Measurements from ENCODE around the gene OLIG2.
A peak's percentile ranks its signal among the peaks of the same experiment; 100 is the strongest.

OLIG2 gene

DNA sequence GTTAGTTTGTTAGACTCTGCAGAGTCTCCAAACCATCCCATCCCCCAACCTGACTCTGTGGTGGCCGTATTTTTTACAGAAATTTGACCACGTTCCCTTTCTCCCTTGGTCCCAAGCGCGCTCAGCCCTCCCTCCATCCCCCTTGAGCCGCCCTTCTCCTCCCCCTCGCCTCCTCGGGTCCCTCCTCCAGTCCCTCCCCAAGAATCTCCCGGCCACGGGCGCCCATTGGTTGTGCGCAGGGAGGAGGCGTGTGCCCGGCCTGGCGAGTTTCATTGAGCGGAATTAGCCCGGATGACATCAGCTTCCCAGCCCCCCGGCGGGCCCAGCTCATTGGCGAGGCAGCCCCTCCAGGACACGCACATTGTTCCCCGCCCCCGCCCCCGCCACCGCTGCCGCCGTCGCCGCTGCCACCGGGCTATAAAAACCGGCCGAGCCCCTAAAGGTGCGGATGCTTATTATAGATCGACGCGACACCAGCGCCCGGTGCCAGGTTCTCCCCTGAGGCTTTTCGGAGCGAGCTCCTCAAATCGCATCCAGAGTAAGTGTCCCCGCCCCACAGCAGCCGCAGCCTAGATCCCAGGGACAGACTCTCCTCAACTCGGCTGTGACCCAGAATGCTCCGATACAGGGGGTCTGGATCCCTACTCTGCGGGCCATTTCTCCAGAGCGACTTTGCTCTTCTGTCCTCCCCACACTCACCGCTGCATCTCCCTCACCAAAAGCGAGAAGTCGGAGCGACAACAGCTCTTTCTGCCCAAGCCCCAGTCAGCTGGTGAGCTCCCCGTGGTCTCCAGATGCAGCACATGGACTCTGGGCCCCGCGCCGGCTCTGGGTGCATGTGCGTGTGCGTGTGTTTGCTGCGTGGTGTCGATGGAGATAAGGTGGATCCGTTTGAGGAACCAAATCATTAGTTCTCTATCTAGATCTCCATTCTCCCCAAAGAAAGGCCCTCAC, at the start of gene OLIG2:
Gene OLIG2 (plus strand): TSS at position 447 of the 954 bp plus-strand sequence. CDS start 928 bp downstream, outside the sequence.
- DNase-seq, result no peak

DNA sequence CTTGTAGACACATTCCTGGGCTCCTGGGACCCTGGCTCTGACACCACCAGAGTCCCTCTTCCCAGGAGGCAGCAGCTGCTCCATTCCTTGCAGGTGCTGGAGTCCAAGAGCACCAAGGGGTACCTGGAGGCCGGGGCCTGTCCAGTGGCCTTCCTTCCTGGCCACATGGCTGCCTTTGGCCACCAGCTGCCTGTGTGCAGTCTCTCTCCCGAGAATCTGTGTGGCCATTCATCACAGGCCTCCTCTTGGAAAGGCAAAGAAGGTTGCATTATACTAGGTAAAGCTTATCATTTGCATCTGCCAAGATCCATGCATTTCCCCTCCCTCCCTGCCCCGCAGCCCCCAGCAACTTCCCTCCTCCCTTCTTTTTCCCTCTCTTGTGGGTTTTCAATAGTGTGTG, 48.9 kb upstream of the OLIG2 start:
- no peak for DNase-seq

DNA sequence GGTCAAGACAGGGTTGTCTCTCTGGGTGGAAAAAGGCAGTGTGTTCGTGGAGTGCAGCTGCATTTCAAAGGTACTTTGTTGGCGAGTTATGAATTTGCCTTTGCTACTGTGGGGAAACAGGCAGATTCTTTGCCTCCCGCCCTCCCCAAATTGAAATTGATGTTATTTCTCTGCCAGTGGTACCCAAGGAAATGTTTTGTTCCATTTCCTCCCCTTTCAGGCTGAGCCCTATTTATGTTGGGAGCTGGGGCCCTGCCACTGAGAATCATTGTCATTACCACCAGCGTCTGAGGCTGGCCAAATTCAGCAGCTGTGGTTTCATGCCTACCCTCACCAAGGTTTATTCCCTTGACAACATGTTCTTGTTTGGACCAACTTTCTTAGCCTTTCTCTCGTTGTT, 48.5 kb upstream of the OLIG2 start:
- DNase-seq, result no peak

DNA sequence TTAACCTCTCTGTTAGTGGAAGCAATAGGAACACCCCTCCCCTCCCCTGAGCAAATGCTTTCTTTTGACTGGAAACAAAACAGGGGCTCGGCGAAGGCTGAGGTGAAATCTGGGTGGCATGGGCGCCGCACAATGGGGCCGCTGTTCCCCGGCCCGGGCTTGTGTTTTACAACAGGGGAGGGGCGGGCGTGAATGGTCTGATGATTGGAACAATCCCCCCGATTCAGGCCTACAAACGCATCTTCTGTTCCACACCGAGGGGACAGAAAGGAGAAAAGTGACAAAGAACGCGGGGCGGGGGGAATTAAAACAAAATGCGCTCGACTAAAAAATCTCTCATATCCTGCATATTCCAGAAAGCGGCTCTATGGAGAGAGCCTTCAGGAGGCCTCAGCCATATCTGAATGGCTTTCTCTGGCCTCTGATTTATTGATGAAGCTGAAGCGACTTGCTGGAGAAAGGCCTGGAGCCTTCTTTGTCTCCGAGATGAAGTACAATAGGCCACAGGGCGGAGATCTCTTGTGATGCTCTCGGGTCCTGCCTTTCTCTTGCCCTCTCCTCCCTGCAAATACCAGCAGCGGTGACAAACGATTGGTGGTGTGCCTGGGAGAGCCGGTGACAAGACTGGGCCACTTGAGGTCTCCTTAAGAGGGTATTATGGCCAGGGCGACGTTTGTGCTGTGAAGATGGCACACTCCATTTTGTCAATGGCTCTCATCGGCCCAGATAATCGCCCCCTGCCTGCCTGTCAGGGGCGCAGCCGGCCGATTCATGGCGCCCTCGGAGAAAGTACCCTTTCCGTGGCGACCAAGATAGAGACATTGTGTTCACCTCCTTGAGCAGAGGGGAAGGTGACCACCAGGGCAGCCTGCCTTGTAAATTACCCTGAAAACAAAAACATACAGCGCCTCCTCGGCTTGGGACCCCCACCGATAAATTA, 47.1 kb upstream of the OLIG2 start:
- DNase-seq, result no peak

DNA sequence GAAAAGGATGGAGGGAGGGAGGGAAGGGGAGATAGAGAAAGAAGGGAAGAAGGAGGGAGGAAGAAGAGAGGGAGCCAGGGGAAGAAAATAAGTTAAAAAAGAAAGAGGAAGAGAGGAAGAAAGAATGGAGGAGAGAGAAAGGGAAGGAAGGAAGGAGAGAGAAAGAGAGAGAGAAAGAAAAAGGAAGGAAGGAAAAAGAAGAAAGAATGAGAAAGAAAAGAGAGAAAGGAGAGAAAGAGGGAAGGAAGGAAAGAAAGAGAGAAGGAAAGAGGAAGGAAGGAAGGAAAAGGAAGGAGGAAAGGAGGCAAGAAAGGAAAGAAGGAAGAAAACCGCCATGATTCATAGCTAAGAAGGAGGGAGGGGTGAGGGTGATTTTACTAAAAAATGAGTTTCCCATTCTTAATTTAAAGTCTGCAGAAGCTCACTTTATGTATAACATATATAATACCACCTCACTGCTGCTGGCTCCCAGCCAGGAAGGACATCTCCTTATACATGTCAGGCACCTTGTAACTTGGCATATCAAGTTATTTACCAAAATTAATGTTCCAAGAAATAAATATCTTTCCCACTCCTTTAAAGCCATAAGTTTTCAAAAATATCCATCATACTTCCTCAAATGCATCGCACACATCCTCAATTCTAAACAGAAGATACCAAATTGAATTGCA, 46.0 kb upstream of the OLIG2 start:
- DNase-seq, result no peak

DNA sequence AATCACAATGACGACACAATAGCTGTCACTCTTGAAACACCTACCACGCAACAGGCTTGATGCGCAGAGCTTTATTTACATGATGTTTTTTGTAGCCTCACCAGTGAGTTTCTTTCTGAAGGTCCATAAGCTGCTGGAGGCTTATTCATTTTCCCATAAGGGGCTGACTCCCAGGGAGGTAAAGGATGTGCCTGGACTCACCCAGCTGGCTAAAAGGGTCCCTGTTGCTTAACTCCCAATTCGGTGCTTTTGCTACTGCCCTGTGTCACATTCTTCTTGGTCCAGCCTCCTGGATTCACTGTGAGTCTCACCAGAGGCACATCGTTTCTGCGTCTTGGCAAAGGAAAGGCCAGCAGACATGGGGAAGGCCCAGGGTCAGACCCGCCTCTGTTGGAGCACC, 44.6 kb upstream of the OLIG2 start:
- DNase-seq, result no peak

DNA sequence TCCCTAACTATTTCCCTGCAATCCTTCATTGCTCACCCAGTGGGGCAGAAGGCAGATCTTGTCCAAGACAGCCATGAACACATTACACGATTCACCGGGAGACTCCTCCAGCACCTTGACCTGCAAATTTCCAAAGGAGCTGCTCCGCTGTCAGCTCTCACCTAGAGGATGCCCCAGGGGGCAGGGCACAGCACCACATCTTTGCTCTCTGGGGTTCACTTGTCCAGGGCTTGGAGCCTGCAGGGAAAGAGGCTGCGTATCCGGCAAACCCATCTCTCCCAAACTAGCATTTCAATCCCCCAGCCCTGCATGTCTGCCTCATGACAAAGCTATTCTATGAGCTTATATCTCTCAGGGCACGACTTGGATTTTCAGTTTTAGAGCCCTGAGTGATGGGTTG, 35.1 kb upstream of the OLIG2 start:
- no peak for DNase-seq

DNA sequence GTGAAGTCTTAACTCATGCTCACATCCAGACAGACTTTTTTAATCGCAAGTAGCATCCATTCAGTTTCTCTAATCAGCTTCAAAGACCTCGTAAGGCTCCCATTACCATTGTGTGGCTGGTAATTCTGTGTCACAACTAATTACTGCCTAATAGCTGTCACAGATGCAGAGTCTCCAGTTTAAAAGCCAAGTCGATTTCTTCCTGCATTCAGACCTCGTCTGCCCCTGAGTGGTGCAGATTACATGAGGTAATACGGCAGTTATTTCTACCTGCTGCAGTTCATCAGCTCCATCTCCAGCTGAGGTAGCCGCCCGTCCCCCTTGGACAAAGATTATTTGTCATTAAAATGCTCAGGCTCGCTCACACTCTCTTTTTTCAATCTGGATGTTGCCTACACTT, 34.4 kb upstream of the OLIG2 start:
- DNase-seq, result no peak

DNA sequence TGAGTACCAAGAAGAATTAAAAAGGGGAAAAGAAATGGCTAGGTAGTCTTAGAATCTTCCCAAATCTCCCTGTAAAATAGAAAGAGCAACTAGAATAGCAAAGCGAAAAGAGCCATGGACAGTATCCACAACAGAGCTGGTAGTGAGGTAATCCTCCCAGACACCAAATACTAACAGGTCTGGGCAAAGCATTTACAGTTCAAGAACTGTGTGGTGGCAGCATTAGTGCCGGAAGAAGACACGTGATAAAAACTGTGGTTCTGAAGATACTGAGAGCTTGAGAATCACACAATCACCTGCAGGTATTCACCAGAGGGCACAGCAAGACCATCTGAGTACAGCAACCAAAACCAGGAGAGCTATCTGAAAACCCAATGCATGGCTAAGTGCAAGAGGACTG, 31.8 kb upstream of the OLIG2 start:
- no peak for DNase-seq

DNA sequence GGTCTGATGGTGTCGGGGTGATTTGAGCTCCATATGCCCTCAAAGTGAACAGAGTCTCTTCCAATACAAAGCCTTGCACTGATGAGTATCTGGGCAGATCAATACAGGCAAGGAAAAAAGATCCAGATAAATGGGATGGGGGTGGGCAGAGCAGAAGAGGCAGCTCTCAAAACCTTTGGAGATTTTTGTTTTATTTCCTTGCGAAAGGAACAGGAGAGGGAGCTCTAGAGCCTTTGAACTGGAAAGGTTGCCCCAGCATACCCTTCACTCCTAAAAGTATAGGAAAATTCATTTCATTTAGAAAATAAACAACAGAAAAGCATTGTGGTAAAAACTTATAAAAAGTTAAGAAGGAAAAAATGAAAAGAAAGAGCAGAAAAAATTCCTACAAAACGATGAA, 31.4 kb upstream of the OLIG2 start:
- DNase-seq, result no peak

DNA sequence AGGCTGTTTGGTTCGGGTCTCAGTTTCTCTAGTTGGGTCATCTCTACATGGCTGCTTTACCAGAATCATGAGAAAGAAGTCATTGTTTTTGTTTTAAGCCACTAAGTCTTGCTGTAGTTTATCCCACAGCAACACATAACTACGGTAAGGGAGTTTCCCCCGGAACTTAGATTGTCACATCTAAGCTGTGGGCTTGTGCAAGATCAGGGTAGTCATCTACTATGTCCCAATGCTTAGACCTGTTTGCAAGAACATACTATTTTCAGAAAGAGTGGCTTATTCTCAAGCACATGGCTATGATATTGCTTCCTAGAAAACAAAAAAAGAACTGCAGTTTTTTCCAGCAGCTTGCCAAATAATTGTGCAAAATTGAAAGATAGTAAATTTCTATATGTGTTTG, 18.0 kb upstream of the OLIG2 start:
- DNase-seq, result no peak

DNA sequence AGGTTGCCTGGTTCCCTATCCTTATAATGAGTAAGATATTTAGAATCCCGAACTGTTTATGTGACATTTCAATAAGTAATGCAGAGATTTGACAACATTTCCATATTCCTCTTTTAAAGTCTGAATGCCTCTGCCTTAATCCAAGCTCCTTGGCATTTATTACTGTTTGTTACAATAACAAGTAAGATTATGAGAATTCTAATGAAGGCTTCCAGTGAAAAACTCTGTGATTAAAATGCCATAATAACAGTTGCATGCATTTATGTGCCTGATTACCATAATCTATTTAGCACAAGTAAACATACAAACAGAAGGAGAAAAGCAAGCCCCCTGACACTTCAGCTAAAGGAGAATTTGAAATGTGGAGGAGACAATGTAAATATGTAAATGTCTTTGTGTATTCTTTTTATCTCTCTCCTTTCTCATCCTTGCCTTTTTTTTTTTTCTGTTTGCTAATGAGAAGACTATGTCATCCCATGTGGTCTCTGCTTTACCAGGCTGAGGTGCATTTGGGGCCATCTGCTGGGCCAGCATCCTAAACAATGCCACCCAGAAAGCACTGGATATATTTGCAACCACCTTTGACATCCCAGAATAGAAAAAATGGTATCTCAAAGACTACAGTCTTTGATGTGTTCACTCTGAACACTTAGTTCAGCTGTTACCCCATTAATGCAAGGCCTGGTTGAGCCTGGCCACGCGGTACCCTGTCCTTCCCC, 17.2 kb upstream of the OLIG2 start:
- DNase-seq, result no peak

DNA sequence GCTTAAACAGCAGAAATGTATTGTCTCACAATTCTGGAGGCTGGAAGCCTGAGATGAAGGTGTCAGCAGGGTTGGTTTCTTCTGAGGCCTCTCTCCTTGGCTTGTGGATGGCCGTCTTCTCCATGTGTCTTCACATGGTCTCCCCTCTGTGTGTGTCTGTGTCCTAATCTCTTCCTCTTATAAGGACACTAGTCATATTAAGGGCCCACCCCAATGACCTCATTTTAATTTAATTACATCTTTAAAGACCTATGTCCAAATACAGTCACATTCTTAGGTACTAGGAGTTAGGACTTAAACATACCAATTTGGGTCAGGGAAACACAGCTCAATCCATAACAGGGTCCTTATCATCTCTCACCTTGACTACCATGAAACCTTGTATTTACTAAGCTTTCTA, 14.8 kb upstream of the OLIG2 start:
- no peak for DNase-seq

DNA sequence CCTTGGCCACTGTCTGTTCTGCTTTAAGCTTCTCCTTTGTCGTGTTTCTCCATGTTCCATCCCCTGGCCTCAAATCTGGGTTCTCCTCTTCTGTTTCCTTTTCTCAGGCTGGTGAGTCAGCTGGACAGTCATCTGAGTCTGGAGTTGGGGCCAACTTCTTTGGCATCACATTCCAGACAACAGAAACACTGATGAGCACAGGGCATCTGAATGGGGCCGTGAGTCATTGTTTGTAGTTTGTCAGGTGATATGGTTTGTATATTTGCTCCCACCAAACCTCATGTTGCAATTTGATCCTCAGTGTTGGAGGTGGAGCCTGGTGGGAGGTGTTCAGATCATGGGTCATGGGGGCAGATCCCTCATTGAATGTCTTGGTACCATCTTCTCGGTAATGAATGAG, 14.3 kb upstream of the OLIG2 start:
- peak; percentile 30 for DNase-seq

DNA sequence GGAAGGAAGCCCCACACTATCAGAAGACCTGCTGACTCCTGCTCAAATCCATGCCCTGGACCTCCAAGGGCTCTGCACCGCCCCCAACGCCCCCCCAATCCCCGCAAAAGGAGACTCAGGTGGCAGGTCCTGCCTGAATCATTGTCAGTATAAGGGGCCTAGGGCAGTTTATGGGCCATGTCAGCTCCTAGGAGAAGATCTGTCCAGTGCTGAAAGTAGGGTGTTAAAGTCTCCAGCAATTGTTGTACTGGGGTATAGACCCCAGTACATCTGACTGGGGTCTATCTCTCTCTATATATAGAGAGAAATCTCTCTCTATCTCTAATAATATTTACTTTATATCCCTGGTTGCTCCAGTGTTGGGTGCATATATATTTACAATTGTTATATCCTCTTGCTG, 12.1 kb upstream of the OLIG2 start:
- no peak for DNase-seq

DNA sequence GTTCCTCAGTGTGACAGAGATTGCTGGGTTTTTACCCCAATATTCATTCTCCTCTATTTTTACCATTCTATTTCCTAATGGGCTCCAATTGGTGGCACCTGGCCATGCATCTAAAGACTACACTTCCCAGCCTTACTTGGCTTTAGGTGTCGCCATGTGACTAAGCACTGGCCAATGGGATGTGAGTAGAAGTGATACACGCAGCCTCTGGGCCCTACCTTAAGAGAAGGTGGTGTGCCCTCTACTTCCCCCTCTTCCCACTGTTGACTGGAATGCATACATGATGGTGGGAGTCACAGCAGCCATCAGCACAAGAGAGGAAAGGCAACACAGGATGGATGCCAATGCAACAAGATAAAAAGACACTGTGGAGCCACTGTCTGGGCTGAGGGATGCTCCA, 11.4 kb upstream of the OLIG2 start:
- DNase-seq, result no peak

DNA sequence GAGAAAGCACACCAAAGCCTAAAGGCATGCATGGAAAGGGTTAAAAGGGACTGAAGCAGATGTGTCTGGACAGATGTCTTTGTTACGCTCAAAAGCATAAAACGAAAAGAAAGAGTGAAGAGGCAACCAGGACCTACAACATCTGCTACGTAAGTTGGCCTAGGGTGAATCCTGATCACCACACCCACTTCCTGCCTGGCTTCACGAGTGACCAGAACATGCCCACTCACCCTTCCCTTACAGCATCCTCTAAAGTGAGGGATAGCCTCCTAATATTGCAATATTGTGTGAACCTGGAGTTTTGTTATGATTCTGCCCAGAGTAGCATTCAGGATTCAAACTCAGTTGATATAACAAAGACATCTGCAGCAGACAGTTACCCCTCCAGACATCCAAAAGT, 10.6 kb upstream of the OLIG2 start:
- no peak for DNase-seq

DNA sequence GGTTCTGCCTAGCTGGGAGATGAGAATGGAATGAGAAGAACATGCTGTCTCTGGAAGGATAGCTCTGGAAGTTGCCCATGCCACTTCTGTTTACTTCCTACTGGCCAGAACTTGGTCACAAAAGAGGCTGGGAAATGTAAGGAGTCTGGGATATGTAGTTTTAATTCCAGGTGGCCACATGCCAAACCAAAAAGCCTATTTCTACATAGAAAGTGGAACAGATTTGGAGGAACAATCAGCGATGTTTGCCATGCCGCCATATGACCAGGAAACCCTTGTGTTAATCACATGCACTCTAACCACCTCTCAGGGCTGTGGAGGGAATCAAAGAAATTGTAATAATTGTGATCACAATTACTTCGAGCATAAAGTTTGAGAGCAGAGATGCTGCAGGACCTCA, 10.0 kb upstream of the OLIG2 start:
- DNase-seq, result no peak

DNA sequence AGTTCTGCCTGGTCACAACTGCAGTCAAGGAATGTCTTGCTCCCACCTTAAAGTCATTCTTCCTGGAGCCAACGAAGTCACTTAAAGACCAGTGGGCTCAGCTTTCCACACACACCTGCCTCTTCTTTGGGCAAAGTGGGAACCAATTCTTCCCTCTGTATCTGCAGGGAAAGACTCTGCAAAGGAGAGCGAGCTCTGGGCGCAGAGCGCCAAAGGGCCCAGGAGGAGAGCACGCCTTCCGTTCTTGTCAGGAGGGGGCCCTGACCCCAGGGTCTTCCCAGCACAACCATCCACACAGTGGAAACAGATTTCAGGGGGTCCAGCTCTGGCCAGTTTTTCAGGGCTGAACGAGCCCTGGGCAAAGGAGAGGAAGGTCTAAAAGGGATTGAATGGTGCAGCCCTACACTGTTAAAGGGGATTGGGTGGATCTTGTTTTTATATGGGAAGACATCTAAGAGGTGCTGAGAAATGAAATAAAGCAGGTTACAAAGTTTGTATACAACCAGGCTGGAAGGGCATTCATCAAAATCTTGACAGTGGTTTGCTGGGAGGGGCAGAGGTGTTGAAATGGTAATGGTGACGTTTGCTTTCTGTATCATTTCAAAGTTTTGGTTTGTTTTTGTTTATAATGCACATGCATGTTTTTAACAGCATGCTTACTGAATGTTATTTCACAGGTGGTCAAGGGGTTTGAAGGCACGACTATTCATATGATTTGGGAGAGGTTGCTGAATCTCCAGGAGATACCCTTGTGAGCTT, 6.8 kb upstream of the OLIG2 start:
- no peak for DNase-seq

DNA sequence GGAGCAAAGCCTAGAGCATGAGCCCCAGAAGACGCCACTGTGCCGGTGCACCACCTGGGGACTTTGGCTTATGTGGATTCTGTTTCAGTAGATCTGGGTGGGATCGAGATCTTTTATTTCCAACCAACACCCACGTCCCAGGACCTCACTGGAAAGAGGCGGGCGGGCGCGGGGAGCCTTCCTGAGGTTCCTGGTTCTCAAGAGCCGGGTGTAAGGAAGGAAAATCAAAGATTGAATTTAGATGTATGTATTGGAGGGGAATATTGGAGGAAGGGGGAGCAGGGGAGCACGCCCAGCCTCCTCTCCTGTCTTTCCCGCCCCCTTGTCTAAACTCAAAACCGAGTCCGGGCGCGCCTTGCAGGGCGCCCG, 6.2 kb upstream of the OLIG2 start:
- DNase-seq, result no peak

DNA sequence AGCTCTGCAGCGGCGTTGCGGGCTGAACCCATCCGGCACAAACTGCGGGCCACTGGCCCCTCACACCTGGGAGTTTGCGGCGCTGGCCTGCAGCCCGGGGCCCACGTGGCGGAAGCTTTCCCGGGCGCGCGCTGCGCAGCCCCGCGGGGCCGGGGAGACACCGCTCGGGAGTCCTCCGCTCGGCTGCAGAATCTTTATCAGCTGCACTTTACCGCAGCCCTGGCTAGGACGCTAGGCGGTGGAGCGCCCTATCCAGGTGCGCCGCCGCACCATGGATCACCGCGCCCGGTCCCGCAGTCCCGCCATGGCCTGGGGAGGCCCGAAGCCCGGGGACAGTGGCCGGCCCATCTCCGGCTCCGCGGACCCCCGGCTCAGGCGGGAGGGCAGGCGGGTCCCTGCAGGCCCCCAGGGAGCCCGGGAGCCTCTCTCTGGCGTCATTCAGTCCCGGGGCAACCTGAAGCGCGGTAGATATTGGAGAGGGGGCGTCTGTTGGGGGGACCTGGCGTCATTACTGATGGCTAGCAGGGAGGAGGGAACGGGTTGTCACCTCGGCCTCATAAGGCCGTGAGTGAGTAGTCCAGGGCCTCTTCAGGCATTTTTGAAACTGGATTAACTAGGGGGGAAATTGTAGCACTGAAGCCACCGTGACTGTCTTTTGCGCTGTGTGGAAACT, 5.7 kb upstream of the OLIG2 start:
- no peak for DNase-seq

All from NCI-H2029 (cell line).